GM08714 (cell line): Measurements from ENCODE around the gene PLAAT2.

Experiments used
- H3K4me3 ChIP-seq: fragments of 200-500 bp; sonication (Bioruptor generic); 2 replicates; pipeline ENCODE4 v1.5.1; 2014; ENCODE audit warnings: mild to moderate bottlenecking, low read length, inconsistent platforms
- ZNF274 ChIP-seq: IDR thresholded peaks from 2 replicates; pipeline ENCODE4 v1.6.1; 2012; ENCODE audit warnings: mild to moderate bottlenecking, low read depth, low read length

PLAAT2 gene

DNA sequence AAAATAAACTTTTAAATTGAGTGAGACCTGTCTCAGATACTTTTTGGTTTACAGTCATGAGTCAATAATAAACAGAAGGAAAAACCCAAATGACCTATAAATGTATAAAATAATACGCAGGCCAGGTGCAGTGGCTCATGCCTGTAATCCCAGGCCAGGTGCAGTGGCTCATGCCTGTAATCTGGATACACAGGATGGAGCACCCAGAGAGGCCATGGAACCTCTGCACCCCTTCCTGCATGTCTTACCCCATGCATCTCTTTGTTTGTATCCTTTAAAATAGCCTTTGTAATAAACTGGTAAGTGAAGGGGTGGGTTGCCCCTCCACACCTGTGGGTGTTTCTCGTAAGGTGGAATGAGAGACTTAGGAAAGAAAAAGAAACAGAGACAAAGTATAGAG is 35.5 kb downstream of the PLAAT2 start:
- no peak overlapping the region for H3K4me3 ChIP-seq
- no peak for TF ChIP-seq ZNF274

DNA sequence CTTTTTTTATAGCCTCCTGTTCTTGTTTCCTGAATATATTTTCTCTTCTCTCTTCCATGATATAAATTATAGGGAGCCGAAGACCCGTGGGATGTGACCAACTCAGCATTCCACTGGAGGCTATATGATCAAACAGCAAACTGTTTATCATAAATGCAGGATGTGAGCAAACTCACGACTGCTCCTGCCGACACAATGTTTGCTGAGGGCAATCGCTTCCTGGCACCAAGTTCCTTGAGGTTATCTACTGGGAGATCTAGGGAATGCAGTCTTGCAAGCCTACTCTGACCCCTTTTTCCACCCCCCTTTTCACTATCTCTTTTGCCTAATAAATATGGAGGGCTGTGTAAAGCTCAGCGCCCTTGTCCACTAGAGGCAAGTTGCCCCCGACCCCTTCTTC is 40.0 kb downstream of the PLAAT2 start:
- H3K4me3 ChIP-seq, result no peak overlapping the region
- TF ChIP-seq ZNF274, result no peak

DNA sequence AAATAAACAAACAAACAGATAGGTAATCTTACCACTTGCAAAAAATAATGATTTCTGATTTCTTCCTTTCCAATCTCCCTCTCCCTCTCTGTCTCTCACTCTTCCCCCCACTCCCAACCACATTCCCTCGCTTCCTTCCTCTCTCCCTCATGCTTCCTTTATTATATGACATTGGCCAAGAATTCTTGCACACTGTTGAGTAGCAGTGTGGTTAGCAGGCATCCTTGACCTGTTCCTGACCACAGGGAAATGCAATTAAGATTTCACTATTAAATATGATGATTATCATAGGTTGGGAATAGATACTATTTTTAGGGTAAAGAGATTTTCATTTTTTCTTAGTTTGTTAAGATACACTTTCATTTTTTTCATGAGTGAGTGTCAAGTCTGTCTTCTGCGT is 41.3 kb downstream of the PLAAT2 start:
- no peak for TF ChIP-seq ZNF274
- no peak overlapping the region for H3K4me3 ChIP-seq

DNA sequence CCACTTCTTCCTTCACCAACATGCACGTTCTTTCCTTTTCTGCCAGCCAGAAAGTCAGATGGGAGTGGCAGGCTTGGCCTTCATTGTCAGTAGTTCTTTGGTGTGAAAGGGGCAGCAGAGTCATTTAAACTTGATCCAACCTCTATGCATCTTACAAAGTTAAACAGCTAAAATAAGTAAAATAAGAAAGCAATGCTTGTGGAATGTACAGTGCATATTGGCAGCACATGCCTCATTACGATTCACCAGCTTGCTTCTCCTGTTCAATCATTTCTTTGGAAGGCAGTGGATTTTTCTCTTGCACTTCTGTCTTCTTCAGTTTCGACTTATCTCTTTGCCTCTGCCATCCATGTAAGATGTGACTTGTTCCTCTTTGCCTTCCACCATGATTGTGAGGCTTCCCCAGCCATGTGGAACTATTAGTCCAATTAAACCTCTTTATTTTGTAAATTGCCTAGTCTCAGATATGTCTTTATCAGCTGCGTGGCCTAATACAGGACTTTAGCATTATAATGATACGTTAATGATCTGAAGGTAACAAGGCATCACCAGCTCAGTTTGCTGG is 42.5 kb downstream of the PLAAT2 start:
- no peak for TF ChIP-seq ZNF274
- no peak overlapping the region for H3K4me3 ChIP-seq

DNA sequence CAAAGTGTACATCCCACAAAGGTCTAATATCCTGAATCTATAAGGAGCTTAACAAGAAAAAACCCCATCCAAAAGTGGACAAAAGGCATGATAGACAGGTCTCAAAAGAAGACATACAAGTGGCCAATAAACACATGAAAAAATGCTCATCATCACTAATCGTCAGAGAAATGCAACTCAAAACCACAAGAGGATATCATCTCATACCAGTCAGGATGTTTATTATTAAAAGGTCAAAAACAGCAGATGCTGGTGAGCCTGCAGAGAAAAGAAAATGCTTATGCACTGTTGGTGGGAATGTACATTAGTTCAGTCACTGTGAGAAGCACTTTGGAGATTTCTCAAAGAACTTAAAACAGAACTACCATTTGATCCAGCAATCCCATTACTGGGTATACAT is 44.6 kb downstream of the PLAAT2 start:
- TF ChIP-seq ZNF274, result no peak
- H3K4me3 ChIP-seq, result no peak overlapping the region

DNA sequence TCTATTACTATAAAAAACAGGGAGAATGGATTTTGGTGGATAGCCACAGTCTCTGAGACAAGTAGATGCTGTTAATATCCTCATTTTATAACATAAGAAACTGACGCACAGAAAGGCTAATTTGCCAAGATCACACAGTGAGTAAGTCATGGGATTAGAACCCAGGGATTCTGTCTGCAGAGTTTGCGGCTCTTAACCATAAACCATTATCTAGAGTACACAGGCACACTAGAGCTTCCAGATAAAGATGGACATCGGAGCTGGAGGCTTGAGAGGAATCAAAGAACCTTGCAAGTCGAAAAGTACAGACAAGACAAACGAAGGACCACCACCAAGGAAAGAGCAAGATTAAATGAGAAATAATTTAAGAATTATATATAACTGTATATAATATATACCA is 46.0 kb downstream of the PLAAT2 start:
- no peak for TF ChIP-seq ZNF274
- no peak overlapping the region for H3K4me3 ChIP-seq

DNA sequence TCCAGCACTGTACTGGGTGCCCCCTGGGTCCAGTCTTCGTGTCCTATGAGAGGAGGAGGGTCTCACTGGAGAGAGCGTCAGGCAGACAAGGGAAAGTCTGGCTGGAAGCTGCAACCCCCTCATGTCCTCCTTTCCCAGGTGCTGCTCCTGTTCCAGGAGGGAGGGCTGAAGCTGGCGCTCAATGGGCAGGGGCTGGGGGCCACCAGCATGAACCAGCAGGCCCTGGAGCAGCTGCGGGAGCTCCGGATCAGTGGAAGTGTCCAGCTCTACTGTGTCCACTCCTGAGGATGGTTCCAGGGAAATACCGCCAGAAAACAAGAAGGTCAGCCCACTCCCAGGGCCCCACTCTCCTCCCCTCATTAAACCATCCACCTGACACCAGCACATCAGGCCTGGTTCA is 47.1 kb downstream of the PLAAT2 start:
- TF ChIP-seq ZNF274, result no peak
- no peak overlapping the region for H3K4me3 ChIP-seq

DNA sequence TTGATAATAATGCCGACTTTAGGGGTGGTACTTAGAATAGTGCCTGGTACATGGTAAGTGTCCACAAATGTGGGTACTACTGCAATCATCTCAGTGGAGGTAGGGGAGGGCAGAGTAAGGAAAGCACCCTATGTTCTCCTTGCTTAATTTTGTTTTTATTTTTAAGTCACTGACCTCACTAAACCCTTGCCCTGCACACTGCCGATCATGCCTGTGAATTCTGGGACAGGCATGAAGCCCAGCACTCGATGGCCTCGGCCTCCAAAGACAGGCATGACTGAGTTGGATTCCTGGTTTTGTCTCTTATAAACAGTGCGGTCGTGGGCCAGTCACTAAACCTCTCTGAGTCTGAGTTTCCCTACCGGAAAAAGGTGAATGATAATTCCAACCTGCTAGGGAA is 50.4 kb downstream of the PLAAT2 start:
- TF ChIP-seq ZNF274, result no peak

DNA sequence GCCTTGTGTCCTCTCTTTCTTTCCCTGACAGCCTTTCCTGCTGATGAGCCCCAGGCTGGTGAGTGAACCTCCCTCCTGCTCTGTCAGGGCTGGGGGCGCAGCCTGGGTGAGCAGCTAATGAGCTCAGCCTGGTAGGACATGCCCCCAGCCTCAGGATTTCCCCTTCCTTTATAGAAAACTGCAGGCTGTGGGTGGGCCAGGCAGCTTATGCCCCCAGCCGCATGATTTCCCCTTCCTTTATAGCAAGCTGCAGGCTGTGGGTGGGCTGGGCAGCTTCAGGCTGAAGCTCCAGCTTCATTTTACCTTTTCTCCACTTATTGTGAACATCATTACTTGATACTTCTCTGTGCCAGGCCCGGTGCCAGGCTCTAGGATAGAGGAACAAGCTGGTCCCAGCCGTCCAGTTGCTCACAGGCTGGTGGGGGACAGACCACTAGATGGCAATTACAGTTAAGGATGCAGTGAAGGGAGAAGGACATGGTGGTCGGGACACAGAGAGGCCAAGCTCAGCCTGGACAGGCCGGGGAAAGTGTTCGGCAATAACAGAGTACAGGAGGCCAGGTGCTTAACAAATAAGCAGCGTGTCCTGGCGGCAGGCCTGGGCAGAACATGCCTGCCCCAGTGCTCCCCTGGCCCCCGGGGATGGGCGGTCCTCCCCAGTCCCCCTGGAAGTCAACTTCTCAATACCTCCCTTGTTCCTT is 52.0 kb downstream of the PLAAT2 start:
- no peak overlapping the region for H3K4me3 ChIP-seq
- TF ChIP-seq ZNF274, result no peak

More for the DNA sequence above, 50.4 kb downstream of the PLAAT2 start:
- no peak overlapping the region for H3K4me3 ChIP-seq

DNA sequence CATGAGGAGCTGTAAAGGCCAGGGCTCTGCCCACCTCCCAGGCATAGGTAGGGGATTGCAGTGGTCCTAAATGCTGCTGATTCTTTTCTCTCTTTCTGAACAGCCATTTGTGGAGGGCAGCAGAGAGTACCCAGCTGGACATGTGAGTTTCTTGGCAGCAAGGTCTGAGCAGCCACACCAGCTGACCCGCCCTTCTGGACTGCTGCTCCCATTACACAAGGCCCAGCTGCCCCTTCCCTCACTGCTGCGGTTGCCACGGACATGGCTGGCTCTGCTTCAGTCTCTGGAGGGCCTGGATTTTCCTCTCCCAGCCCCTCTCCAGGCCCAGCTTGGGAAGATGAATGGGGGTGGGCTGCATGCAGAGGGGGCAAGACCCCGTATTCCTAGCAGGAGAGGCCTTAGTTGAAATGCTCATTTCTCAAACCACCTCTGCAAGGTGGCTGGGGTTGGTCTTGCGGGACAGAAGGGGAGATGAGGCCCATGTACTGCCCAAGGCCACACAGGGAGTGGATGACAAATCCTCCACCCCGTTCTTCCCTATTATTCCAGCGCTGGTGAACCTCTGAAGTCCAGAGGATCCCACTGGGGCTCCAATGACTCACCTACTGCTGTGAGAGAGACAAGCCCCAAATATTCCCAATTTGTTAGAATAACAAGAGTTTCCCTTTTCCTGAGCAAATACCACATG is 52.7 kb downstream of the PLAAT2 start:
- no peak for TF ChIP-seq ZNF274
- H3K4me3 ChIP-seq, result no peak overlapping the region

DNA sequence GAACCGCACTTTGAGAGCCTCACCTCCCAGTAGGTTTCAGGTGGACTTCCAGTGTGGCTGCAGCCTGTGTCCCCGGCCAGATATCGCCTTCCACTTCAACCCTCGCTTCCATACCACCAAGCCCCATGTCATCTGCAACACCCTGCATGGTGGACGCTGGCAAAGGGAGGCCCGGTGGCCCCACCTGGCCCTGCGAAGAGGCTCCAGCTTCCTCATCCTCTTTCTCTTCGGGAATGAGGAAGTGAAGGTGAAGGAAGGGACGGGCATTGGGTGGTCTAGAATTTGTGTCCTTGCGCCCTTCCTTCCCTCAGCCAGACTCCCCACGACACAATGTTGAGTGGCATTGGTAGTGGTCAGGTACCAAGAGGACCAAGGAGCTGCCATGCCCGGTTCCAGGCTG is 54.4 kb downstream of the PLAAT2 start:
- TF ChIP-seq ZNF274, result no peak
- no peak overlapping the region for H3K4me3 ChIP-seq

DNA sequence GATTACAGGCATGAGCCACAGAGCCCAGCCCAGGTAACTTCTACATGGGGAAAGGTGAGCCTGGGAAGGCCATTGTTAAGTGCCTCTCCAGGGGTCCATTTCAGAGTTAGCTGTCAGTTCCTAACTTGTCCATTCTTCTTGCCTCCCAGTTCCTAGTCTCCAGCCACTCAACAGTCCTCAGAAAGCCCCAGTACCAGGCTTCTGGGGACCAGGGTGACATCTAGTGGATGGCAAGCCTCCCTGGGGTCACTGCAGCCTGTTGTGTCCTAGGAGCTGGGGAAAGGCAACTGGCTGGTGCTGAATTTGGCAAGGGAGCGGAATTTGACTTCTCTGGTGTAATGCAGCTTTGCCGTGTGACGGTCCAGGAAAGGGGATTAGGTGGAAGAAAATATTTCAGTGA is 55.2 kb downstream of the PLAAT2 start:
- TF ChIP-seq ZNF274, result no peak
- H3K4me3 ChIP-seq, result no peak overlapping the region

DNA sequence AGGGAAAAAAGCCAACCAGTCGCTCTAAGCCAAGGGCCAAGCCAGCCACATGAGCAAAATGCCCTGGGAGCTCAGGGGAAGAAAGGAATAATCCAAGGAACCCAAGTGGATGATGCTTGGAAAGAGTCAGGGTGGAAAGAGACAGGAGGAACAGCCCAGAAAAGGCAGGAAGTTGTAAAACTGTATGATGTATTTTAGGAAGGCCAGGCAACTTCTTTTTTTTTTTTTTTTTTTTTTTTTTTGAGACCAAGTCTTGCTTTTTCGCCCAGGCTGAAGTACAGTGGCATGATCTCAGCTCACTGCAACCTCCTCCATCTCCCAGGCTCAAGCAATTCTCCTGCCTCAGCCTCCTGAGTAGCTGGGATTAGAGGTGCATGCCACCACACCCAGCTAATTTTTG is 55.7 kb downstream of the PLAAT2 start:
- no peak overlapping the region for H3K4me3 ChIP-seq
- no peak for TF ChIP-seq ZNF274

DNA sequence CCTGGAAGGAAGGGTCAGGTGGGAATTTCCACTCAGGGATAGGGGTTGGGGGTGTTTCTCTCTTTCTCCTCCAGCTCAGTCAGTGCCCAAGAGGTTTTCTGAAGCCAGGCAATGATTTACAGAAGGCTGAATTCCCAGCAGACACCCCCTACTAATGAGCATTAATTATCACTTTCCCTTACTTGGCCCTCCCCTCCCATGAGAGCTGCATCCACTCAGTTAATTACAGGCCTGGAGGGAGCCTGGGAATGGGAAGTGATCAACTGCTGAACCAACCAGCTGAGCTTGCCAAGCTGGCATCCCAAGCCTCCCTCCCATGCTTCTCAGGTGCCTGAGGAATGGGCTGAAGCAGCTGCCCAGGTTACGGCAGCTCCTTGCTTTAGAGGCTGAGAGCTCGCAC is 56.3 kb downstream of the PLAAT2 start:
- TF ChIP-seq ZNF274, result no peak
- no peak overlapping the region for H3K4me3 ChIP-seq

DNA sequence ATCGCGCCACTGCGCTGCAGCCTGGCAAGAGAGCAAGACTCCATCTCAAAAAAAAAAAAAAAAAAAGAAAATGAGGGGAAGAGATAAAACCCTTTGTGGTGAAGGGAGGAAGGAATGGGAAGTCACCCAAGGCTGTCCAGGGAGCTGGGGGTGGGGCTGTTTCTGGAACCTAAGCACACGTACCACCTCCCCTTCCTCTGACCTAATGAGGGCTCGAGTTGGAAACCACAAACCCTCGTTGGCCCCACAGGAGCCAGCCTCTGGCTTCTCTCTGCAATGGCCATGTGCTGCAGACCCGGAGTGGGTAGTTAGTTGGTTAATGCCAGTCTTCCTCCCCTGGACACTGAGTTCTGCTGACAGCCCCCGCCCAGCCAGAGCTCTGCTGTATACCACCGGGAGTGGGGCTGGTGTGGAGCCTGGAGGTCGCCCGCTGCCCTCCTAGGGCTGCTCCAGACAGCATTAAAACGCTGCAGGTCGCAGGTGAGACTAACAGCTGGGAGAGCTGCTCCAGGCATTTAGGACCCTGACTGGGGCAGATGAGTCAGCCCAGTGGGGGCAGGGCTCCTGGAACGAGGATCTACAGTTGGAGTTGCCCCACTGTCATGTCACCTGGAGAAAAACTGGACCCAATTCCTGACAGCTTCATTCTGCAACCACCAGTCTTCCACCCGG is 57.2 kb downstream of the PLAAT2 start, which contains the start of gene LGALS12:
Gene LGALS12 (plus strand): TSS at position 228 of the 672 bp plus-strand sequence. CDS start 375 bp downstream, at position 603.
- H3K4me3 ChIP-seq, result no peak within 1 kb of the TSS
- TF ChIP-seq ZNF274, result no peak
